Measurements from ENCODE around the gene SYTL2.
"Not testable (repeated sequence)": the region's sequence is repeated elsewhere in the genome, so short reads cannot be mapped to it uniquely, and the experiment has no call there.

SYTL2 gene

GRCh38 chr11:85848556-85848955 is 37.6 kb upstream of the SYTL2 start:
- H3K4me3 ChIP-seq (ENCODE audit: low read depth, low read length): no peak overlapping the region
- no peak for DNase-seq (ENCODE audit: low read depth)
- TF ChIP-seq, protein P1, sequence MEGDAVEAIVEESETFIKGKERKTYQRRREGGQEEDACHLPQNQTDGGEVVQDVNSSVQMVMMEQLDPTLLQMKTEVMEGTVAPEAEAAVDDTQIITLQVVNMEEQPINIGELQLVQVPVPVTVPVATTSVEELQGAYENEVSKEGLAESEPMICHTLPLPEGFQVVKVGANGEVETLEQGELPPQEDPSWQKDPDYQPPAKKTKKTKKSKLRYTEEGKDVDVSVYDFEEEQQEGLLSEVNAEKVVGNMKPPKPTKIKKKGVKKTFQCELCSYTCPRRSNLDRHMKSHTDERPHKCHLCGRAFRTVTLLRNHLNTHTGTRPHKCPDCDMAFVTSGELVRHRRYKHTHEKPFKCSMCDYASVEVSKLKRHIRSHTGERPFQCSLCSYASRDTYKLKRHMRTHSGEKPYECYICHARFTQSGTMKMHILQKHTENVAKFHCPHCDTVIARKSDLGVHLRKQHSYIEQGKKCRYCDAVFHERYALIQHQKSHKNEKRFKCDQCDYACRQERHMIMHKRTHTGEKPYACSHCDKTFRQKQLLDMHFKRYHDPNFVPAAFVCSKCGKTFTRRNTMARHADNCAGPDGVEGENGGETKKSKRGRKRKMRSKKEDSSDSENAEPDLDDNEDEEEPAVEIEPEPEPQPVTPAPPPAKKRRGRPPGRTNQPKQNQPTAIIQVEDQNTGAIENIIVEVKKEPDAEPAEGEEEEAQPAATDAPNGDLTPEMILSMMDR (IDR thresholded peaks at IDR 0.05; ENCODE audit: control insufficient read depth, extremely low read depth, insufficient read depth): no peak

DNA sequence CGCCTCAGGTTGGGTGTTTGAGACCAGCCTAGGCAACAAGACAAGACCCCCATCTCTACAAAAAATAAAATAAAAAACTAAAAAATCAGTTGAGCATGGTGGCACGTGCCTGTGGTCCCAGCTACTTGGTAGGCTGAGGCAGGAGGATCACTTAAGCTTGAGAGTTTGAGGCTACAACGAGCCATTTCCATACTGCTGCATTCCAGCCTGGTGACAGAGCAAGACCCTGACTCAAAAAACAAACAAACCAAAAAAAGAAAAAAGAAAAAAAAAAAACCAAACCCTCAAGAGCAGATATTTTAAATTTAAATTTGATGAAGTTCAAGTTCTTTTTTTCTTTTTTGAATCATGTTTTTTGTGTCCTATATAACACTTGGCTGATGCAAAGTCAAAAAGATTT is 37.1 kb upstream of the SYTL2 start:
- no peak overlapping the region for H3K4me3 ChIP-seq (ENCODE audit: low read depth, low read length)
- DNase-seq (ENCODE audit: low read depth): no peak
- TF ChIP-seq, protein P1 (IDR thresholded peaks at IDR 0.05; ENCODE audit: control insufficient read depth, extremely low read depth, insufficient read depth): no peak

- no peak overlapping the region for H3K4me3 ChIP-seq (ENCODE audit: low read depth, low read length)
- DNase-seq (ENCODE audit: low read depth): no peak
Measured at GRCh38 chr11:85847436-85847835, 36.5 kb upstream of the SYTL2 start.

GRCh38 chr11:85845124-85845631 is 34.2 kb upstream of the SYTL2 start:
- no peak overlapping the region for H3K4me3 ChIP-seq (ENCODE audit: low read depth, low read length)
- TF ChIP-seq, protein P1 (IDR thresholded peaks at IDR 0.05; ENCODE audit: control insufficient read depth, extremely low read depth, insufficient read depth): no peak
- no peak for DNase-seq (ENCODE audit: low read depth)

More at GRCh38 chr11:85847436-85847835, 36.5 kb upstream of the SYTL2 start:
- TF ChIP-seq, protein P1 (IDR thresholded peaks at IDR 0.05; ENCODE audit: control insufficient read depth, extremely low read depth, insufficient read depth): no peak

DNA sequence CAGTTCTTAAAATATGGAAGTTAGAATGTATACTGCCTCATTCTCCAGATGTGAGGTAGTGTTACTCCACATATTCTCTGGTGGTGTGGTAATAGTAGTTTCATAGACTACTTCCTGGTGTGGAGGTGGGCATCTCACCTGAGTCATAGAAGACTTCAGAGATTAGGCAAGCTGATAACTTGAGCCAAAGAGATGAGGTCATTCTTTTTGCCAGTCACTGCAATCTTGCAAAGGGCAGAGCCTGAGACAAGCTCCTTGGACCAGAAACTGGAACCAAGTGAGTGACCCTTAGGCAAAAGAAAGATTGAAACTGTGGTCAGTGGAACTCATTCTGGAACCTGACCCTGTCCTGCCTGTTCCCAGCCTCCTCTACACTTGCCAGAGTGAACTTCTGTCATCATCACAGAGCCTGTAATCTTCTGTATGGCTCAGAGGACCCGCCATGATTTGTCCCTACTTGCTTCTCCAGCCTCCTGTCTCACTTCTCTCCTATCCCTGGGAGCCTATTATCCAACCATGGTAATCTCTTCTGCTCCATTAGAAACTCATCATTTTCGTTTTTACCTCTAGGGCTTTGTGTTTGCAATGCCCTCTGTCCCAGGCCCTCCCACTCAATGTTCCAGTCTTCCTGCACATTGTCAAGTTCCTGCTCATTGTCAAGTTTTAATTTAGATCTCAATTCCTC is 33.6 kb upstream of the SYTL2 start:
- DNase-seq (ENCODE audit: low read depth): no peak
- H3K4me3 ChIP-seq (ENCODE audit: low read depth, low read length): no peak overlapping the region
- TF ChIP-seq, protein P1 (IDR thresholded peaks at IDR 0.05; ENCODE audit: control insufficient read depth, extremely low read depth, insufficient read depth): no peak

DNA sequence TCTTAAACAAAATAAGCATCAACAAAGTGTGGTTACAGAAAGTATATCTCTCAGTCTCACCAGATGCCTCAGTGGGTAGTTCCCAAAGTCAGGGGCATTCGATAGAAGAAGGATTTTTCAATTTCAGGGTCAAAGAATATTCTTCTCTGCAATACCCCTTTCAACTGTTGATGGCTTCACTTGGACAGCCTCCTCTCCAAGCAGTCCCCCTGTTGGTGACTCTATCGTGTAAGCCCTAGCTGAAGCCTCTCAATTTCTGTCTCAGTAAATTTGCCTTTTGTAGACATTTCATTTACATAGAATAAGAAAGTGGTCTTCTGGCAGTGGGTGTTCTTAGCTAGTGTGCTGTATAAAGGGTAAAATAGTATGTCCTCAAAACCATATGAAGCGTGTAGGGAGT is 33.0 kb upstream of the SYTL2 start:
- TF ChIP-seq, protein P1 (IDR thresholded peaks at IDR 0.05; ENCODE audit: control insufficient read depth, extremely low read depth, insufficient read depth): no peak

DNA sequence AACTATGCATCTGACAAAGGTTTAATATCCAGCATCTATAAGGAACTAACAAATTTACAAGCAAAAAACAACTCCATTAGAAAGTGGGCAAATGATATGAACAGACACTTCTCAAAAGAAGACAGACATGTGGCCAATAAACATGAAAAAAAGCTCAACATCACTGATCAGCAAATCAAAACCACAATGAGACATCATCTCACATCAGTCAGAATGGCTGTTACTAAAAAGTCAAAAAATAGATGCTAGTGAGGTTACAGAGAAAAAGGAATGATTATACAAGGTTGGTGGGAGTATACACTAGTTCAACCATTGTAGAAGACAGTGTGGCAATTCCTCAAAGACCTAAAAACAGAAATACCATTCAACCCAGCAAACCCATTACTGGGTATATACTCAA is 30.0 kb upstream of the SYTL2 start:
- DNase-seq (ENCODE audit: low read depth); H3K4me3 ChIP-seq (ENCODE audit: low read depth, low read length): not testable (repeated sequence)

More for the DNA sequence above, 33.0 kb upstream of the SYTL2 start:
- H3K4me3 ChIP-seq (ENCODE audit: low read depth, low read length): no peak overlapping the region
- DNase-seq (ENCODE audit: low read depth): no peak

Data from LNCaP clone FGC (cell line).